T-cell (primary cell): ENCODE results near the gene PIP5K1A. TPM values are rescaled to one million over a fixed set of nuclear protein-coding genes. Genes with fewer than 3 reads are reported as not detected.
A peak's percentile ranks its signal among the peaks of the same experiment; 100 is the strongest.

Experiments
- ATAC-seq, 4 experiments: fragments of 200-7000 bp in 3 of 4; fragments of 150-1000 bp in 1 of 4; cut with Tn5 transposase; replicated peaks in 1 of 4; 1 replicate in 3 of 4; 2 replicates in 1 of 4; pipeline ENCODE4 v1.10.0; 2021; ENCODE audit warnings: moderate library complexity in 3 of 4, mild to moderate bottlenecking in 2 of 4, moderate number of reproducible peaks in 1 of 4
- CTCF ChIA-PET, 2 donors: fragments of 300-600 bp; sonication (Branson Sonifier 250); formaldehyde crosslinking; loops; one replicate each; lab custom pipeline; 2022; ENCODE audit warnings: antibody characterized with exemption in 2 of 2; lab: Charles Lee
- POLR2A ChIA-PET, 2 donors: fragments of 300-600 bp; sonication (Branson Sonifier 250); formaldehyde crosslinking; loops; one replicate each; lab custom pipeline; 2022; ENCODE audit warnings: antibody characterized with exemption in 2 of 2; lab: Charles Lee
- DNase-seq, 35 experiments: peaks; one replicate each; pipeline versions ENCODE4 v3.0.0 to v3.0.0-alpha.2; 2013 to 2023
- H3K27ac ChIP-seq: one replicate; pipeline ENCODE4 v1.5.1; 2013; ENCODE audit warnings: low read length
- H3K27me3 ChIP-seq, 2 experiments: replicated peaks in 1 of 2; 1 replicate in 1 of 2; 2 replicates in 1 of 2; pipeline versions ENCODE4 v1.6.1 to v1.7.0; 2013; ENCODE audit warnings: low read length in 1 of 2, mixed read lengths in 1 of 2; ENCODE audit not compliant: control insufficient read depth in 2 of 2, insufficient read depth in 2 of 2; ENCODE audit errors: extremely low read depth in 1 of 2
- H3K36me3 ChIP-seq, 2 donors: 1 replicate in 1 of 2; 2 replicates in 1 of 2; pipeline versions ENCODE4 v1.6.1 to v1.7.0; 2013; ENCODE audit warnings: low read length in 1 of 2; ENCODE audit not compliant: control insufficient read depth in 2 of 2, insufficient read depth in 1 of 2; ENCODE audit errors: extremely low read depth in 1 of 2
- H3K4me1 ChIP-seq, 2 experiments: 1 replicate in 1 of 2; 2 replicates in 1 of 2; pipeline versions ENCODE4 v1.6.1 to v1.7.0; 2013; ENCODE audit warnings: low read length in 2 of 2, mixed read lengths in 1 of 2; ENCODE audit not compliant: insufficient read depth in 2 of 2, control insufficient read depth in 1 of 2; ENCODE audit errors: extremely low read depth in 1 of 2
- H3K4me3 ChIP-seq, 2 donors: 1 replicate in 1 of 2; 2 replicates in 1 of 2; pipeline versions ENCODE4 v1.5.1 to v1.7.0; 2013; ENCODE audit warnings: mild to moderate bottlenecking in 2 of 2, low read length in 1 of 2, moderate library complexity in 1 of 2; ENCODE audit not compliant: control insufficient read depth in 1 of 2; ENCODE audit errors: extremely low read depth in 1 of 2
- H3K9me3 ChIP-seq: 2 replicates; pipeline ENCODE4 v1.7.0; 2013
- H3K27ac Mint-ChIP-seq, 2 donors: one replicate each; pipeline ENCODE4 v1.8.0; 2020 to 2021; ENCODE audit warnings: mild to moderate bottlenecking in 2 of 2, mixed read lengths in 2 of 2
- H3K27me3 Mint-ChIP-seq, 2 donors: one replicate each; pipeline ENCODE4 v1.8.0; 2021 to 2022; ENCODE audit warnings: mixed read lengths in 2 of 2
- H3K36me3 Mint-ChIP-seq: one replicate; pipeline ENCODE4 v1.8.0; 2021; ENCODE audit warnings: mixed read lengths
- H3K4me1 Mint-ChIP-seq, 3 donors: one replicate each; pipeline ENCODE4 v1.8.0; 2020 to 2022; ENCODE audit warnings: mixed read lengths in 3 of 3, mild to moderate bottlenecking in 1 of 3
- H3K4me3 Mint-ChIP-seq, 3 donors: one replicate each; pipeline ENCODE4 v1.8.0; 2020 to 2022; ENCODE audit warnings: mild to moderate bottlenecking in 3 of 3, mixed read lengths in 3 of 3, moderate library complexity in 3 of 3
- H3K9me3 Mint-ChIP-seq, 3 donors: one replicate each; pipeline ENCODE4 v1.8.0; 2020 to 2022; ENCODE audit warnings: mixed read lengths in 3 of 3
- WGBS: methylation state at CpG from one replicate; pipeline ENCODE4 v1.1.5; 2013; ENCODE audit warnings: missing lambda C conversion rate; ENCODE audit not compliant: insufficient coverage; 5-methylcytosine and 5-hydroxymethylcytosine counted together
- total RNA-seq, 35 experiments: library from RNA in 6 of 35; stranded (reverse) in 6 of 35; fragments of 120-200 nt in 1 of 35; gene quantifications; one replicate each; pipeline versions ENCODE4 v1.2.1 to v1.2.4 and lab custom pipeline; 2013 to 2026

PIP5K1A gene
- total RNA-seq, 5 donors from 2014 or later (not counting 1 experiment from before 2014, with no cell fraction given) = 39.2 to 52.7 (median 48.0) TPM

DNA sequence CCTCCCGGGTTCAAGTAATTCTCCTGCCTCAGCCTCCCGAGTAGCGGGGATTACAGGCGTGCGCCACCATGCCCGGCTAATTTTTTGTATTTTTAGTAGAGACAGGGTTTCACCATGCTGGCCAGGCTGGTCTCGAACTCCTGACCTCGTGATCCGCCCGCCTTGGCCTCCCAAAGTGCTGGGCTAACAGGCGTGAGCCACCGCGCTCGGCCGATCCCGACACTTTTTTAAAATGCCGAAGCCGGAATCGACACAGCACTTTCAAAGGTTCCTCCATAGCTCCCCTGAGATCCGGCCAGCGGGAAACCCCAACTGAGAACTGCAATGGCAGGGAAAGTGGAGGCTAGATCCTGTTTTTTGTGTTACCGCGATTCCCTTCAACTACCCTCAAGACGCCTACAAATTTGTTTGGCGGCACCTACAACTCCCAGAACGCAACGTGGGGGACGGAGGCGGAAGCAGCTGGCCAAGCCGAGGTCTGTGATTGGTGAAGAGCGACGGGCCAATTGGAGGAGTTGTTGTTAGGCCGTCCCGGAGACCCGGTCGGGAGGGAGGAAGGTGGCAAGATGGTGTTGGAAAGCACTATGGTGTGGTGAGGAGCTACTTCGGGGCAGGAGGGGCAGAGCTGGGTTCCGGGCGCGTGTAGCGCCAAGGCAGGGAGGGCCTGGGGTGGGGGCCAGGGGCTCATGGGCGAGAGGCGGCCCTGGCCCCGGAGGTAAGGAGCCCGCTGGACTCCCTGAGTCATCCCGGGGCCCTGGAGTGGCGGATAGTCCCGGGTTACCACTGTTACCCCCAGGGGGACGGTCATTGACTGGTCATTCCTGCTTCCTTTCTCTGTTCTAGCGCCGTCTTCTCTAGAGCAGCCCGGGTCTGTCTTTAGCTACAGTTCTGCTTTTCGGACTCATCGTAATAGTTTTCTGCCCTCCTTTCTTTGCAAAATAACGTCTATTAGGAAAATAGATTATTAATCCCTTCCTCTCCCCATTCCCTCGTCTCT lies 56.2 kb downstream of the PIP5K1A start, which contains the start of gene PSMD4:
Gene PSMD4 (plus strand): TSS at position 518 of the 997 bp plus-strand sequence. CDS start 49 bp downstream, at position 567.
- H3K9me3 ChIP-seq = no peaks in the 10 kb centered on the region
- peaks cover 0 to 6% of the 10 kb centered on the region in 2 donors for H3K36me3 ChIP-seq
- peak; percentile 93 to 96 (median 94) for ATAC-seq
- H3K4me3 ChIP-seq = peak within 1 kb of the TSS; percentile 82 to 92
- no peaks in the 10 kb centered on the region for H3K27me3 Mint-ChIP-seq
- peak within 1 kb of the TSS; percentile 83 to 91 (median 88) for H3K4me3 Mint-ChIP-seq
- CTCF ChIA-PET = interaction anchor here in 1 of 2 donors (0.7 to 1.6 kb wide), 7 partner anchors 27 to 157 kb away, joined by 3 to 12 read pairs (median 6); partner anchors contain the start of genes TNFAIP8L2, VPS72 and ZNF687
- H3K4me1 Mint-ChIP-seq = peaks cover 27 to 39% (median 36%) of the 10 kb centered on the region in 3 donors
- H3K27me3 ChIP-seq = no peaks in the 10 kb centered on the region
- H3K9me3 Mint-ChIP-seq = no peaks in the 10 kb centered on the region
- POLR2A ChIA-PET = interaction anchor here (0.6 to 1.4 kb wide), 6 partner anchors 156 to 879 kb away, joined by 3 to 12 read pairs (median 4); partner anchors contain the start of genes CDC42SE1 (in 1 of the 2), CELF3 (in 1 of the 2) and GOLPH3L (in 1 of the 2)
- peaks cover 1% of the 10 kb centered on the region for H3K36me3 Mint-ChIP-seq
- peak within 1 kb of the TSS; percentile 69 for H3K27ac ChIP-seq
- H3K4me1 ChIP-seq = peaks cover 6 to 29% of the 10 kb centered on the region in 2 experiments
- peak within 1 kb of the TSS; percentile 89 for H3K27ac Mint-ChIP-seq
- peak; percentile 78 to 97 (median 93) for DNase-seq
- 11% methylated on average over 42 of the region's 56 CpGs for WGBS

DNA sequence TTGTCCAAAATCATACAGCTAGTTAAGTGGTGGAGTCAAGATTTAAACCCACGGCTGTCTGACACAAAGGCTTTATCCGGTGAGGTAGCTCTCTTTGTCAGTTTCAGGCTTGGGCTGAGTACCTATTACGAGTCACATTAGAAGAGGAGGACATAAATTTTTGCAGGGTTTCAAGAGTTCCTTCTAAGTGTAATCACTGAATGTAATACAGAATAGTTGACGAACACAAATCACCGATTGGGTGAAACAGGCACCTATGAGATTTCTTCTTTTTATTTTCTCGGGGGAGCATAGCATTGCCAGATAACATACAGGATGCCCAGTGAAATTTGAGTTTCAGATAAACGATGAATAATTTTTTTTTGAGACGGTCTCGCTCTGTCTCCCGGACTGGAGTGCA lies 57.0 kb downstream of the PIP5K1A start:
- POLR2A ChIA-PET = interaction anchor here in 1 of 2 donors (1.4 kb wide), 1 partner anchor 558 kb away, joined by 4 read pairs; the partner anchor contains the start of gene GOLPH3L
- ATAC-seq = no peak
- DNase-seq = peak in 1 of 35 experiments; percentile 20

DNA sequence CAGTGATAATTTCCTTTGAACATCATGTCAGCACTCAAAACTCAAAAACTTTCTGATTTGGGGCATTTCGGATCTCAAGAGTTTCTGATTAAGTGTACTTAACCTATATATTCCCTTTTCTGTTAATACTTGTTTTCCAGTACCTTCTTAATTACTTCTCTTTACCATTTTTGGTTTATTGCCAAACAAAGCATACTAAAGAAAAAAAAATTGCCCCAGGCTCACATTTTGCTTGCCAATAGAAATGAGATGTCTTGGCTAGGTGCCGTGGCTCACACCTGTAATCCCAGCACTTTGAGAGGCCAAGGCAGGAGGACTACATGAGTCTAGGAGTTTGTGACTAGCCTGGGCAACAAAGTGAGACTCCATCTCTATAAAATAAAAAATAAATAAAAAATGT lies 61.0 kb downstream of the PIP5K1A start:
- CTCF ChIA-PET = no interaction called here
- H3K27me3 ChIP-seq = no peaks in the 10 kb centered on the region
- no peak overlapping the region for H3K27ac Mint-ChIP-seq
- no CpG with 5 or more reads among the region's 2 CpGs for WGBS
- H3K27ac ChIP-seq = no peak overlapping the region
- DNase-seq = no peak
- H3K4me1 Mint-ChIP-seq = peaks cover 27 to 40% (median 37%) of the 10 kb centered on the region in 3 donors
- H3K4me3 ChIP-seq = no peak overlapping the region
- POLR2A ChIA-PET = no interaction called here
- peaks cover 4% of the 10 kb centered on the region for H3K36me3 Mint-ChIP-seq
- H3K9me3 Mint-ChIP-seq = no peaks in the 10 kb centered on the region
- no peaks in the 10 kb centered on the region for H3K9me3 ChIP-seq
- H3K27me3 Mint-ChIP-seq = no peaks in the 10 kb centered on the region
- peaks cover 6 to 24% of the 10 kb centered on the region in 2 experiments for H3K4me1 ChIP-seq
- no peak for ATAC-seq
- peaks cover 11 to 24% of the 10 kb centered on the region in 2 donors for H3K36me3 ChIP-seq
- H3K4me3 Mint-ChIP-seq = no peak overlapping the region

More for the DNA sequence above, 57.0 kb downstream of the PIP5K1A start:
- Histone ChIP-seq H3K27ac (peak overlapping the region; percentile 69), H3K4me3 (peak overlapping the region; percentile 82 to 92), H3K36me3 (peaks cover 0 to 4% of the 10 kb centered on the region in 2 donors), H3K4me1 (peaks cover 6 to 29% of the 10 kb centered on the region in 2 experiments), H3K9me3 (no peaks in the 10 kb centered on the region), H3K27me3 (no peaks in the 10 kb centered on the region)
- WGBS = 59% methylated on average over 7 of the region's 10 CpGs
- CTCF ChIA-PET = interaction anchor here in 1 of 2 donors (0.7 to 1.6 kb wide), 4 partner anchors 26 to 158 kb away, joined by 3 to 12 read pairs (median 6); partner anchors contain the start of gene ZNF687
- peak overlapping the region; percentile 83 to 91 (median 88) for H3K4me3 Mint-ChIP-seq
- H3K36me3 Mint-ChIP-seq = no peaks in the 10 kb centered on the region
- peaks cover 27 to 42% (median 40%) of the 10 kb centered on the region in 3 donors for H3K4me1 Mint-ChIP-seq
- peak overlapping the region; percentile 84 to 89 for H3K27ac Mint-ChIP-seq
- H3K9me3 Mint-ChIP-seq = no peaks in the 10 kb centered on the region
- H3K27me3 Mint-ChIP-seq = no peaks in the 10 kb centered on the region

DNA sequence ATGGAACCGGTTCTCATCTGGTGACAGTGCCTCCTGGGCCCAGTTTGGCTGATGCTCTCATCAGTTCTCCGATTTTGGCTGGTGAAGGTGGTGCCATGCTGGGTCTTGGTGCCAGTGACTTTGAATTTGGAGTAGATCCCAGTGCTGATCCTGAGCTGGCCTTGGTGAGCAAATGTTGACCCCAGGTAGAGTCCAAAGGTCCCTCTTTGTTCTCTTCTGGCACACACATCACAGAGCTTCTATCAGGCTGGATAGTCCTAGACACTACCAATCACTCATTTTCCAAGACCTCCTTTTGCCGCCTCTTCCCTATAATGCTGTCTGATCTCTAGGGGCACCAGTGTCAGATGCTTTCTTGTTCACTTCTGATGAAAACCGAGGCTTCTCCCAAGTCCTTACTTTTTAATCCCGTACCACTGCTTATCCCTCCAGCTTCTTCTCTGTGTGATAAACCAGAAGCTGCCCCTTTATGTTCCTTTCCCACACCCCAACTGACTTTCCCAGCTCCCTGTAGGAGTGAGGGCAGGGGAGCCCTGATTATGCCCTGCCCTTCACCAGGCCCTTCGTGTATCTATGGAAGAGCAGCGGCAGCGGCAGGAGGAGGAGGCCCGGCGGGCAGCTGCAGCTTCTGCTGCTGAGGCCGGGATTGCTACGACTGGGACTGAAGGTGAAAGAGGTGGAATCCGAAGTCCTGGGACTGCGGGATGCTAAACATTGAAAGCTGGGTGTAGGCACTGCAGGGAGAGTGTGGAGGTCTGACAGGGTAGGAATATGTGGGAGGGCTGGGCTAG lies 67.3 kb downstream of the PIP5K1A start:
- Mint-ChIP-seq H3K36me3 (peaks cover 38% of the 10 kb centered on the region), H3K9me3 (no peaks in the 10 kb centered on the region), H3K4me3 (no peak overlapping the region), H3K4me1 (peaks cover 0 to 2% (median 1%) of the 10 kb centered on the region in 3 donors), H3K27ac (no peak overlapping the region), H3K27me3 (no peaks in the 10 kb centered on the region)
- 90% methylated on average over 10 of the region's 14 CpGs for WGBS
- DNase-seq (no peak), ATAC-seq (no peak)
- H3K27ac ChIP-seq = no peak overlapping the region
- POLR2A ChIA-PET = no interaction called here
- peaks cover 33 to 69% of the 10 kb centered on the region in 2 donors for H3K36me3 ChIP-seq
- no peaks in the 10 kb centered on the region for H3K9me3 ChIP-seq
- CTCF ChIA-PET = interaction anchor here in 1 of 2 donors (1.6 kb wide), 1 partner anchor 14 kb away, joined by 3 read pairs; no protein-coding TSS in a partner anchor
- no peak overlapping the region for H3K4me3 ChIP-seq
- no peaks in the 10 kb centered on the region for H3K4me1 ChIP-seq
- no peaks in the 10 kb centered on the region for H3K27me3 ChIP-seq

DNA sequence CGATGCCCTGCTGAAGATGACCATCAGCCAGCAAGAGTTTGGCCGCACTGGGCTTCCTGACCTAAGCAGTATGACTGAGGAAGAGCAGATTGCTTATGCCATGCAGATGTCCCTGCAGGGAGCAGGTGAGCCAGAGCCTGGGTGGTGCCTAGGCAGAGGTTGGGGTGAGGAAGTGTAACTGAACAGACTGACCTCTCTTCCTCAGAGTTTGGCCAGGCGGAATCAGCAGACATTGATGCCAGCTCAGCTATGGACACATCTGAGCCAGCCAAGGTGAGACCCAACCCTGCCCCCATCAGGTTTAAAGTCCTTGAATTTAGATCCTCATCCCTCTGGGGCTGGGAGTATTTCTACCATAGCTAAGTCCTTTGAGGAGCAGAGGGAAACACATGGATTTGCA lies 68.0 kb downstream of the PIP5K1A start:
- no peak overlapping the region for H3K4me3 ChIP-seq
- ChIA-PET CTCF (interaction anchor here in 1 of 2 donors (1.6 kb wide), 1 partner anchor 15 kb away, joined by 3 read pairs; no protein-coding TSS in a partner anchor), POLR2A (interaction anchor here in 1 of 2 donors (0.6 kb wide), 1 partner anchor 19 kb away, joined by 3 read pairs; no protein-coding TSS in a partner anchor)
- H3K4me3 Mint-ChIP-seq = no peak overlapping the region
- no peak overlapping the region for H3K27ac Mint-ChIP-seq
- DNase-seq = no peak
- no peaks in the 10 kb centered on the region for H3K9me3 ChIP-seq
- no peaks in the 10 kb centered on the region for H3K27me3 Mint-ChIP-seq
- H3K27me3 ChIP-seq = no peaks in the 10 kb centered on the region
- no peaks in the 10 kb centered on the region for H3K4me1 ChIP-seq
- H3K4me1 Mint-ChIP-seq = peaks cover 0 to 2% (median 0%) of the 10 kb centered on the region in 3 donors
- H3K9me3 Mint-ChIP-seq = no peaks in the 10 kb centered on the region
- no peak for ATAC-seq
- H3K36me3 ChIP-seq = peaks cover 33 to 72% of the 10 kb centered on the region in 2 donors
- peaks cover 38% of the 10 kb centered on the region for H3K36me3 Mint-ChIP-seq
- H3K27ac ChIP-seq = no peak overlapping the region
- WGBS = 80% methylated on average over 1 of the region's 3 CpGs
